Measurements from ENCODE around the gene LGR6. TPM values are rescaled to one million over a fixed set of nuclear protein-coding genes. Genes with fewer than 3 reads are reported as not detected.

LGR6 gene
- total RNA-seq, 2 experiments from 2014 or later, result 0.26 TPM; not detected in 1

DNA sequence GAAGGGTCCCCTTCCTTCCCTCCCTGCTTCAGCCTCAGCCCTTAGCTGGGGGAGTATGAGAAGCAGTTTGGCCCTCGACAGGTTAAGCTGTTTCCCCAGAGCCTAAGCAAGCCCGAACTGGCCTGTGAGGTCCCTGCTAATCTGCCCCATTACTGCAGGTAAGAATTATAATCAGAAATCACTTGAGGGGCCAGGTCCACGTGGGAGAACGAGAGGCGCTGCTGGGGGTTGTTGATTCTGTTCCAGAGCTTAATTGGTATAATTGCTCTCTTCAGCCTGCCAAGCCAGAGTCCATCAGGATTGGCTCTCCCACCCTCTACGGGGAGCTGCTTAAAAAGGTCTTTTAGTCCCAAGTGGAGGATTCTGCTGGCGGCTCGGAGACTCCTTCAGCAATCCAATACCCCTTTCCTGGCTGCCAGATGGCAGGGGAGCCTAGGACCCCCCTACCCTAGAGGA lies 77.3 kb downstream of the LGR6 start:
- Mint-ChIP-seq H3K27ac (no peak overlapping the region), H3K27me3 (peaks cover 19% of the 10 kb centered on the region), H3K9me3 (ENCODE audit: low read depth) (no peaks in the 10 kb centered on the region), H3K4me3 (no peak overlapping the region), H3K36me3 (no peaks in the 10 kb centered on the region), H3K4me1 (peaks cover 3% of the 10 kb centered on the region)
- DNase-seq (no peak), ATAC-seq (no peak)
- CTCF ChIA-PET, result interaction anchor here (1.1 to 10.5 kb wide), 3 partner anchors 43 to 65 kb away, joined by 3 to 112 read pairs (median 3); no protein-coding TSS in a partner anchor

- no peaks in the 10 kb centered on the region for H3K36me3 Mint-ChIP-seq
- DNase-seq (peak; percentile 26), ATAC-seq (no peak)
- no peak overlapping the region for H3K4me3 Mint-ChIP-seq
- no peak overlapping the region for H3K27ac Mint-ChIP-seq
- CTCF ChIA-PET, result interaction anchor here (1.0 to 10.5 kb wide), 3 partner anchors 41 to 77 kb away, joined by 3 to 112 read pairs (median 4); no protein-coding TSS in a partner anchor
- H3K27me3 Mint-ChIP-seq, result peaks cover 9% of the 10 kb centered on the region
- H3K4me1 Mint-ChIP-seq, result peaks cover 3% of the 10 kb centered on the region
- no peaks in the 10 kb centered on the region for H3K9me3 Mint-ChIP-seq (ENCODE audit: low read depth)
These were observed 78.7 kb downstream of the LGR6 start for GRCh38 chr1:202272103-202272845.

DNA sequence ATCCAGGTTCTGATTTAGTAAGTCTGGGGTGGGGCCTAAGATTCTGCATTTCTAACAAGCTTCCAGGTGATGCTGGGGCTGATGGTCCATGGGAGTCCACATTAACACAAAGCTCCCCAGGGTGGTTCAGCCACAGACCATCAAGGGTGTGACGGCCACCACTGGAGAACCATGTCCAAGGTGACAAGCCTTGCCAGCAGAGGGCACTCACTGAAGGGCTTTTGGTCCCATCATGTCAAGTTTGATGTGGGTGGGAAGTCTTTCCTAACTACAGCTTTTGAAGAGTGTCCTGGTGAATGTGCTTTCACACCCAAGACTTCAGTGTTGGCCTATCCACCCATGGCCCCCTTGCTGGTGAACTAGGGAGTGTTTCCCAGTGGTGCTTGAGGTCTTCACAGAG lies 81.0 kb downstream of the LGR6 start:
- DNase-seq (peak; percentile 71), ATAC-seq (peak; percentile 76)
- H3K27ac Mint-ChIP-seq, result no peak overlapping the region
- peaks cover 13% of the 10 kb centered on the region for H3K27me3 Mint-ChIP-seq
- CTCF ChIA-PET, result interaction anchor here (0.8 to 10.5 kb wide), 12 partner anchors 16 to 445 kb away, joined by 3 to 112 read pairs (median 6); partner anchors contain the start of genes LGR6 and UBE2T
- H3K4me3 Mint-ChIP-seq, result no peak overlapping the region
- no peaks in the 10 kb centered on the region for H3K9me3 Mint-ChIP-seq (ENCODE audit: low read depth)
- no peaks in the 10 kb centered on the region for H3K36me3 Mint-ChIP-seq
- H3K4me1 Mint-ChIP-seq, result peaks cover 3% of the 10 kb centered on the region

- peaks cover 3% of the 10 kb centered on the region for H3K4me1 Mint-ChIP-seq
These were observed 81.6 kb downstream of the LGR6 start for GRCh38 chr1:202275061-202275770.

GRCh38 chr1:202276081-202276715 lies 82.6 kb downstream of the LGR6 start:
- H3K27me3 Mint-ChIP-seq, result peaks cover 13% of the 10 kb centered on the region
- H3K9me3 Mint-ChIP-seq (ENCODE audit: low read depth), result no peaks in the 10 kb centered on the region
- ATAC-seq (no peak), DNase-seq (peak; percentile 19)
- CTCF ChIA-PET, result interaction anchor here (0.5 to 10.5 kb wide), 4 partner anchors 38 to 87 kb away, joined by 3 to 112 read pairs (median 14); partner anchors contain the start of gene LGR6
- no peak overlapping the region for H3K27ac Mint-ChIP-seq
- H3K36me3 Mint-ChIP-seq, result no peaks in the 10 kb centered on the region
- no peak overlapping the region for H3K4me3 Mint-ChIP-seq
- H3K4me1 Mint-ChIP-seq, result peaks cover 5% of the 10 kb centered on the region

More at GRCh38 chr1:202275061-202275770, 81.6 kb downstream of the LGR6 start:
- ATAC-seq (no peak), DNase-seq (peak; percentile 29)
- Mint-ChIP-seq H3K27ac (no peak overlapping the region), H3K27me3 (peaks cover 17% of the 10 kb centered on the region), H3K9me3 (ENCODE audit: low read depth) (no peaks in the 10 kb centered on the region), H3K4me3 (no peak overlapping the region), H3K36me3 (no peaks in the 10 kb centered on the region)
- CTCF ChIA-PET, result interaction anchor here (0.6 to 10.5 kb wide), 9 partner anchors 15 to 444 kb away, joined by 3 to 112 read pairs (median 9); partner anchors contain the start of gene LGR6

DNA sequence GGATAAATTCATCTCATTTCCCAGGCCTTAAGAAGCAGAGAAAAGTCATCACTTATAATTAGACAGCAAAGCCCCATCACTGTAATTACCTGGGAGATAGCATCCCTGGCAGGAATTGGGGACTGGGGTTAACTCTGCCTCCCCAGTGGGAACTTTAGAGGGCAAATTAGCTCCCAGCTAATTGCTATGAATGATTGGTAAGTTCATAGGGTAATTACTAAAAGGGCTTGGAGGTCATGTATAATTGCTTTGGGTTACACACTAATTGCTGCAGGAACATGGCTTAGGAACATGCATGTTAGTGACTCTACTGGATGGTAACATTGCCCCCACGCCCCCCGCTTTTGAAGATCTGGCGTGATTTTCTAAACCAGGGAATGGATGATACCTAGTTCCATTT lies 83.3 kb downstream of the LGR6 start:
- no peaks in the 10 kb centered on the region for H3K9me3 Mint-ChIP-seq (ENCODE audit: low read depth)
- no peaks in the 10 kb centered on the region for H3K36me3 Mint-ChIP-seq
- H3K27me3 Mint-ChIP-seq, result peaks cover 13% of the 10 kb centered on the region
- peaks cover 5% of the 10 kb centered on the region for H3K4me1 Mint-ChIP-seq
- no peak for ATAC-seq
- no peak overlapping the region for H3K27ac Mint-ChIP-seq
- CTCF ChIA-PET, result interaction anchor here (0.5 to 10.5 kb wide), 4 partner anchors 37 to 88 kb away, joined by 3 to 112 read pairs (median 17); partner anchors contain the start of gene LGR6
- H3K4me3 Mint-ChIP-seq, result no peak overlapping the region
- DNase-seq, result peak; percentile 16

DNA sequence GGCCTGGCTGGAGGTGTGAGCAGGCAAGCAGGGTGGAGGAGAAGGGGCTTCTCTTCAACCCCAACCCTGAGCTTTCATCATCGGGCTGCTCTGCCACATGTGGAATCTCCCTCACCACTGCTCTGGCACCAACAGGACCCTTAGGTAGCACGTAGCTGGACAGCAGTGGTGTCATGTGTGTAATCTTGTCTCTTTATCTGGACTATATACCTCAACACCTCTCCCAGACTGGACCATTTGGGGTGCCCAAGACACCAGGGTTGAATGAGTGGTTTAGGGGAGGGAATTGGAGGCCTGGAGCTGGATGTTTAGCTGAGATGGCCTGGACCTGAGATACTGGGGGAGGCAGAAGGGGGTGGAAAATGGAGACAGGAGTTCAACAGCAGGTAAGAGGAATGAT lies 85.2 kb downstream of the LGR6 start:
- H3K27ac Mint-ChIP-seq, result no peak overlapping the region
- no peaks in the 10 kb centered on the region for H3K36me3 Mint-ChIP-seq
- DNase-seq (peak; percentile 35), ATAC-seq (no peak)
- no peak overlapping the region for H3K4me3 Mint-ChIP-seq
- H3K9me3 Mint-ChIP-seq (ENCODE audit: low read depth), result no peaks in the 10 kb centered on the region
- H3K27me3 Mint-ChIP-seq, result peaks cover 18% of the 10 kb centered on the region
- H3K4me1 Mint-ChIP-seq, result peaks cover 13% of the 10 kb centered on the region
- CTCF ChIA-PET, result interaction anchor here (2.6 kb wide), 1 partner anchor 37 kb away, joined by 14 read pairs; no protein-coding TSS in a partner anchor

DNA sequence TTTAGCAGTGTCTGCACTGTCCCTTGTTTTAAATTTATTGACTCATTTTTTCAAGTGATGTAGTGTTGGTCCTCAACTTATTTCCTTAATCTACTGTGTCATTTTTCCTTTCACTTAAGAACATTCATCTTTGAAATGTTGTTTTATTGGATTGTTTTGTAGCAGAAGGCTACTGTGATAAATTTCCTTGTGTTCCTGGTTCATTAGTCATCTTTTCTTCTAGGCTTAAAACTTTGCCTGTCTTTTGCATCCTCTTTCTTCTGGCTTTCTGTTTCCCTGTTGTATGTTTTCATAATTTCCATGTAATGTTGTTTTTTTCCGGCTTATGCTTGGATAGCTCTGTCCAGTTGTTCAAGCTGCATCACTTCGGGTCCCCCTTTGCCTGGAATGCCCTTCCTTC lies 86.2 kb downstream of the LGR6 start:
- CTCF ChIA-PET, result interaction anchor here (2.6 kb wide), 1 partner anchor 36 kb away, joined by 14 read pairs; no protein-coding TSS in a partner anchor
- H3K4me3 Mint-ChIP-seq, result no peak overlapping the region
- H3K27me3 Mint-ChIP-seq, result peaks cover 17% of the 10 kb centered on the region
- no peak overlapping the region for H3K27ac Mint-ChIP-seq
- no peaks in the 10 kb centered on the region for H3K9me3 Mint-ChIP-seq (ENCODE audit: low read depth)
- no peak for DNase-seq
- ATAC-seq, result no peak
- H3K36me3 Mint-ChIP-seq, result no peaks in the 10 kb centered on the region
- H3K4me1 Mint-ChIP-seq, result peaks cover 15% of the 10 kb centered on the region

DNA sequence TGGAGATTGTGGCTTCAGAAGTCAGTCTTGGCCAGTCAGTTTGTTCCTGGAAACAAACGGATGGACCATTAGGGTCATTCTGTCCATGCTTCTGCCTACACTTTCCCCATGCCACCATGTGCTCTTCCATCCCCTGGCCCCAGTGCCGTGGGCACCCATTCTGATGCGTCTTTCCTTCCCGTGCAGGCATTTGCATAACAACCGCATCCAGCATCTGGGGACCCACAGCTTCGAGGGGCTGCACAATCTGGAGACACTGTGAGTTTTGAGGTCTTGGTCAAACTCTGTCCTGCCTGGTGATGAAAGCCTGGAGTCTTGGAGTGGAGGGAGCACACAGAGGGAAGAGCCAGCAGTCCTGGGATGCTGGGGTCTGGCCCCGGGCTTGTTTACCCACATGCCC lies 87.0 kb downstream of the LGR6 start:
- DNase-seq (peak; percentile 3), ATAC-seq (no peak)
- no peaks in the 10 kb centered on the region for H3K9me3 Mint-ChIP-seq (ENCODE audit: low read depth)
- no peak overlapping the region for H3K27ac Mint-ChIP-seq
- no peaks in the 10 kb centered on the region for H3K36me3 Mint-ChIP-seq
- H3K27me3 Mint-ChIP-seq, result peaks cover 20% of the 10 kb centered on the region
- CTCF ChIA-PET, result interaction anchor here (2.4 kb wide), 1 partner anchor 88 kb away, joined by 6 read pairs; the partner anchor contains the start of gene LGR6
- H3K4me3 Mint-ChIP-seq, result no peak overlapping the region
- H3K4me1 Mint-ChIP-seq, result peaks cover 15% of the 10 kb centered on the region

- H3K9me3 Mint-ChIP-seq (ENCODE audit: low read depth), result no peaks in the 10 kb centered on the region
- H3K4me1 Mint-ChIP-seq, result peaks cover 15% of the 10 kb centered on the region
- no peak for ATAC-seq
- no peak for DNase-seq
- H3K36me3 Mint-ChIP-seq, result no peaks in the 10 kb centered on the region
- no peak overlapping the region for H3K4me3 Mint-ChIP-seq
- CTCF ChIA-PET, result interaction anchor here (1.1 to 2.4 kb wide), 2 partner anchors 88 to 438 kb away, joined by 3 to 6 read pairs; partner anchors contain the start of gene LGR6
- H3K27ac Mint-ChIP-seq, result no peak overlapping the region
- H3K27me3 Mint-ChIP-seq, result peaks cover 20% of the 10 kb centered on the region
These were observed 87.9 kb downstream of the LGR6 start for GRCh38 chr1:202281316-202282024.

- Mint-ChIP-seq H3K27me3 (peaks cover 20% of the 10 kb centered on the region), H3K27ac (no peak overlapping the region), H3K9me3 (ENCODE audit: low read depth) (no peaks in the 10 kb centered on the region), H3K4me3 (no peak overlapping the region), H3K4me1 (peaks cover 15% of the 10 kb centered on the region), H3K36me3 (no peaks in the 10 kb centered on the region)
- CTCF ChIA-PET, result interaction anchor here (1.1 to 2.4 kb wide), 4 partner anchors 12 to 437 kb away, joined by 3 to 6 read pairs (median 4); partner anchors contain the start of gene LGR6
- no peak for DNase-seq
- no peak for ATAC-seq
These were observed 88.4 kb downstream of the LGR6 start for GRCh38 chr1:202282025-202282371.

DNA sequence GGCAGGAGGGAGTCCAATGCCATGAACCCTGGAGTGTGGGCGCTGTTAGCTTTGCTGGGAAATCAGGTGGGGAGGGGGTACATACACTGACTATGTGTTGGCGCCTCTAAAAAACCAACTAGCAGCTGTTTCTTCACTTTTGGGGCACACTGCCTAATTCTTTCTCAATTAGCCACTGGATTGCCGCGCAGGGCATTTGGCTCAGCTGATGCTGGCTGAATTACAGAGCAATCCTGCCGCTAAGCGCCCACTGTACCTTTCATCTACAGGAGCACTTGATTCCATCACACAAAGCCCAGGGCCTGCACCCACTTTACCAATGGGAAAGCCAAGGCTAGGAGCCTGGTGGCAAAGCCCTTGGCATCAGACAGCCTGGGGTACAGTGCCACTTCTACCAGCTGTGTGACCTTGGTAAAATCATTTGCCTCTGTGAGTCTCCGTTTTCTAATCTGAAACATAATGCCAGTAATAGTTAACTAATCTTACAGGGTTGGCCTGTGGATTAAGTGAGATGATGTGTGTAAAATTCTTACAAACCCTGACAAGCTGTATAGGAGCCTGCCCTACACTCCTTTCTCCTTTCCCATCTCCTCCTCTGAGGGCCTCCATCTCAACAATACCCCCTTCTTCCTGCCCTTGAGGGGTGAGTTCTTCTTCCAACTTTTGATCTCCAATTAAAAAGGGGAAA lies 89.1 kb downstream of the LGR6 start:
- peaks cover 20% of the 10 kb centered on the region for H3K27me3 Mint-ChIP-seq
- no peaks in the 10 kb centered on the region for H3K9me3 Mint-ChIP-seq (ENCODE audit: low read depth)
- CTCF ChIA-PET, result interaction anchor here (1.1 to 2.4 kb wide), 4 partner anchors 12 to 437 kb away, joined by 3 to 6 read pairs (median 4); partner anchors contain the start of gene LGR6
- no peaks in the 10 kb centered on the region for H3K36me3 Mint-ChIP-seq
- H3K4me3 Mint-ChIP-seq, result no peak overlapping the region
- ATAC-seq (no peak), DNase-seq (no peak)
- H3K4me1 Mint-ChIP-seq, result peaks cover 15% of the 10 kb centered on the region
- H3K27ac Mint-ChIP-seq, result no peak overlapping the region
